NCI-H2029 (cell line): ENCODE results near the gene PSMA5.
"Not testable (repeated sequence)": the region's sequence is repeated elsewhere in the genome, so short reads cannot be mapped to it uniquely, and the experiment has no call there.

Source experiments
- DNase-seq: peaks from one replicate; lab custom pipeline; 2025; lab: John Stamatoyannopoulos, UW

PSMA5 gene

GRCh38 chr1:109426281-109427170 is at the start of gene PSMA5:
Gene PSMA5 (minus strand): TSS chr1:109426448. CDS start chr1:109426330, 118 bp downstream.
- DNase-seq: peak; percentile 96

DNA sequence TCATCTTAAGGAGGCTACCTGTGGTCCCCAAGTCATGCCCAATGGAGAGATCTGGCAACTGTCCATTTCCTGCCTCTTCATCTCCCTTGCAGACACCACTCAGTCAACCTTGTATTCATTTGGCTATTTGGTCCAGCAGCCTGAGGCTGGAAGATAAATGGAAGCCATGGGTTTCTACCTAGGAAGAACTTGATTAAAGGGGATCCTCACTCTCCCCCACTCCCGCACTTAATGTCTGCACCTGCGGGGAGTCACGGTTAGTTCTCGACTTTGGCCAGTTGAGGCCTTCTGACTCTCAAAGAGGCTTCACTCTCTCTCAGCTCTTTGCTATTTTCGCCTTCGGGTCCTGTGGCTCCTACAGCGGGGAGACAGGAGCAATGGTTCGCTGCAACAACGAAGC is 49.0 kb upstream of the PSMA5 start:
- DNase-seq: no peak

- no peak for DNase-seq
Measured at GRCh38 chr1:109474697-109475096, 48.4 kb upstream of the PSMA5 start.

- DNase-seq: not testable (repeated sequence)
Measured at GRCh38 chr1:109473284-109474057, 47.2 kb upstream of the PSMA5 start.

DNA sequence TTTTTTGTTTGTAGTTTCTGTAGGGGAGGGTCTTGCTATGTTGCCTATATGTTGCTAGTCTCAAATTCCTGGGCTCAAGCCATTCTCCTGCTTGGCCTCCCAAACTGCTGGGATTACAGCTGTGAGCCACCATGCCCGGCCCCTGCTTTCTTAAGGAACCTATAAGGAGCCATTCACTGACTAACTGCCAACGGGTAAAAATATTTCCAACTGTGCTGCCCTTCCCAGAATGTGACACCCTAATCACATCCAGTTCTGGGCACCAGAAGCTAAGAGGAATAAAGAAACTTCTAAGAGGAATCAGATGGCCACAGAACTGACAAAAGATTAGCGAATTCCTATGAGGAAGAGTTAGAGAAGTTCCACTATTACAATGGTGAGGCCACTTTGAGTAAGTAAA is 46.5 kb upstream of the PSMA5 start:
- no peak for DNase-seq

- no peak for DNase-seq
Measured at GRCh38 chr1:109470245-109470644, 44.0 kb upstream of the PSMA5 start.

- DNase-seq: no peak
Measured at GRCh38 chr1:109468903-109469302, 42.7 kb upstream of the PSMA5 start.

- no peak for DNase-seq
Measured at GRCh38 chr1:109468061-109468460, 41.8 kb upstream of the PSMA5 start.

DNA sequence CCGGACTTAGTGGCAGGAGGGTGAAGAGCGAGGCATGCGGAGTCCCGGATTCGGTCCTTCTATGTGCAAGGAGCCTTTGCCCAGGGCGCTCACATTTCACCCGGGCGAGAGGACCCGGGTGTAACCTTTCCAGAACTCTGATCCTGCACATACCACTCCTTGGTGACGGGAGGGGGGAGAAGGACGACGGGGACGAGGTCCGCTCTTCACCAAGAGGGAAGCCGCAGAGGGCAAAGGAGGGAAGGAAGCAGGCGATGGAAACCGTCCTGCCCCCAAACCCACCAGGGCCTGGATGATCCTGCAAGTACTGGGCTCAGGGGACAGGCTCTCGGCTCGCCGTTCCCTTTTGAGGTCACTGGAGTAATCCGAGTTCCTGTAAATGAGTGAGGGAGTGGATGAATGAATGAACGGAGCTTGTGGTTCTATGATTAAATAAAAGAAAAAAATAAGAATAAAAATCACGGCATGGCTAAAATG is 41.1 kb upstream of the PSMA5 start:
- DNase-seq: no peak

GRCh38 chr1:109466452-109467300 is 40.4 kb upstream of the PSMA5 start, which contains the start of gene SYPL2:
Gene SYPL2 (plus strand): TSS chr1:109466546. CDS start chr1:109466844, 298 bp downstream.
- no peak for DNase-seq

- DNase-seq: no peak
Measured at GRCh38 chr1:109466125-109466451, 39.8 kb upstream of the PSMA5 start.

DNA sequence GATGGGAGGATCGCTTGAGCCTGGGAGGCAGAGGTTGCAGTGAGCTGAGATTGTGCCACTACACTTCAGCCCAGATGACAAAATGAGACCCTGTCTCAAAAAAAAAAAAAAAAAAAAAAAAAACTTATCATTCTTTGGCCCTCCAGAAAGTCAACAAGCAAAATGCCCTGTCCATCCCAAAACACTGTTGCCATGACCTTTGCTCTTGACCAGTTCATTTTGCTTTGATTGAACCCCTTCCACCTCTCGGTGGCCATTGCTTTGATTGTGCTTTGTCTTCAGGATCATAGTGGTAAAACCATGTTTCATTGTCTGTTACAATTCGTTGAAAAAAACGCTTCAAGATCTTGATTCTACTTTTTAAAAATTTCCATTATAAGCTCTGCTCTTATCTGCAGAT is 31.6 kb upstream of the PSMA5 start:
- no peak for DNase-seq

DNA sequence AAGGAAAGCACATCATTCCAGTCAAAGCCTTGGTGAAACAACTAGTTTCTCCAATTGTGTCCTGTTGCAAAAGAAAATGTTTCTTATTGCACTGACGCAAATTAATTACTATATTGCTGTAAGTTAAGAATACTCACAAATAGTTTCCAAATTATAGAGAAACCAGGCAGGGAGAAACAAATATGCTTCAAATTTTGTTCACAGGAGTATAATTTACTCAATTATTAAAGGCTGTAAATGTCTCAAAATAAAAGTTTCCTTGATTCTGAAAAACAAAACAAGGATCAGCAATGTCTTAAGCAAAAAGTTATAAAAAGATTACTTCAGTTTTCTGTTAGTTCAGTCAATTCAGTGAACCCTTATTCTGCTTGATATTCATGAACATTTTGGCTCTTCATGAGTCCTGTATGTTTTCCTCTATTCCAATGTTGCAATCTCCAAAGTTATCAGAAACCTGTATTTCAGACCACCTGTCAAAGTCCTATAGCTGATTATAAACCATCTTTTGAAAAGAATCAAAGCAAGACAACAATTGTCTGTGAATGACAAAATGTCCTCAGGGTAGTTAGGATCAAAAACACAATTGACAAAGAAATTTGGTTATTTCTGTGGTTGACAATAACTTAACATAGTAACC is 28.4 kb upstream of the PSMA5 start:
- DNase-seq: no peak

DNA sequence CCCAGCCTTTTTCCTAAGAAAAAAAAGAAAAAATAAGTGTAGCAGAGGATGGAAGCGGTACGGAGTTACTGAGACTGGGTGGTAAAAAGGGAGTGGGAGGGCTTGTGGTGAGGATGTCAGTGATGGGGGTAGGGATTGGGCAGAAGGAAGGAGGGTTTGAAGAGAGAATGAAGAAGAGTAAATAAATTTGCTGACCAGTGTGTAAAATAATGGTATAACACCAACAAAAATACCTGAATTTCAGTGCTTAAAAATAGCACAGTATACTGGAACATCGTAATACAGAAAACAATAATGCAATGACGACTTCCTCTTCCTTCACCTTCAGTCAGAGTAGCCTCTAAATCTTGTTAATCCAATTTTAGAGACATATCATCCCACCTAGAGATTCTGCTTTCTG is 21.3 kb upstream of the PSMA5 start:
- DNase-seq: no peak

DNA sequence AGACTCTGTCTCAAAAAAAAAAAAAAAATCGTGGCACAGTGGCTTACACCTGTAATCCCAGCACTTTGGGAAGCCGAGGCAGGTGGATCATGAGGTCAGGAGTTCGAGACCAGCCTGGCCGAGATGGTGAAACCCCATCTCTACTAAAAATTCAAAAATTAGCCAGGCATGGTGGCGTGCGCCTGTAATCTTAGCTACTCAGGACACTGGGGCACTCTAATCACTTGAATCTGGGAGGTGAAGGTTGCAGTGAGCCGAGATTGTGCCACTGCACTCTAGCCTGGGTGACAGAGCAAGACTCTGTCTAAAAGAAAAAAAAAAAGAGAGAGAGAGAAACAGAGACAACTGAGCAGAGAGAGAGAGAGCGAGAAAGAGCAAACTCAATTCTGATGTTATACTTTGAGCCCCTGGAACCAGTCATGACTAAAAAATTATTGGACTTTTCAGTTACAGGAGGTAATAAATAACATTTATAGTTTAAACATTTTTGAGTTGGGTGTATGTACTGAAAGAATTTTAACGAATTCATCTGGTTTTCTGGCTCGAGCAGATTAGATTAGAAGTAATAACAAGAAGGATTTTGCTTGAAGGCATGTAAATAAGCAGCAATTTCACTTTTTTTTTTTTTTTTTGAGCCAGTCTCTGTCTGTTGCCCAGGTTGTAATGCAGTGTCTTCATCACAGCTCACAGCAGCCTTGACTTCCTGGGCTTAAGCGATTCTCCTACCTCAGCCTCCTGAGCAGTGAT is 19.9 kb upstream of the PSMA5 start:
- not testable (repeated sequence) for DNase-seq

- no peak for DNase-seq
Measured at GRCh38 chr1:109444346-109444745, 18.1 kb upstream of the PSMA5 start.

DNA sequence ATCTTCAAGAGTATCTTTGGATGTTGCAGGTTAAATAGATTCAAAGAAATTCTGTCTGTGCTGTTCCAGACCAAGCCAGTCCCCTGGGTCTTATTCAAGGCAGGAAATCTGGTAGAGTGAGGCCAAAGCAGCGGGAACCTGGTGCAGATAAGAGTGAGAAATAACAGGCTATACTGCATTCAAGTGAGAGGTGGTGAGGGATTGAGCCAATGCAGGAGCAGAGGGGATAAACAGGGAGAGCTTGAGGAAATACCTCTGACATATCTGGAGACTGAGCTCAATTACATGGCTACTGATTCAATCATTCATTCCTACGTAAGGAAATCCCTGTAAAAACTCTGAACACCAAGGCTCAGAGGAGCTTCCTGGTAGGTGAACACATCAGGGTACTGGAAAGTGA is 17.2 kb upstream of the PSMA5 start:
- no peak for DNase-seq

DNA sequence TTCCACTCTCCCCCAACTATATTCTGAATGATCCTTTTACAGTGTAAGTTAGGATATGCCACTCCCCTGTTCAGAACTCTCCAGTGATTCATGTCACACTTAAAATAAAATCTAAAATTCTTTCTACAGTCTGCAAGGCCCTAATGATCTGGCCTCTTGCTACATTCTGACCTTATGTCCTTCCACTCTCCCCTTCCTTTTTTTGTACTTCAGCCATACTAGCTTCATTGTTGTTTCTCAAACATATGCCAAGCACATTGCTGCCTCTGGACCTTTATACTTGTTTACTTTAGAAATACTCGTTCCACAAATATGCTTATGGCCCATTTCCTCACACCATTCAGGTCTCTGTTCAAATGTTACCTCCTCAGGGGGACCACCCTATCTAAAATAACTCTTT is 14.8 kb upstream of the PSMA5 start:
- no peak for DNase-seq

DNA sequence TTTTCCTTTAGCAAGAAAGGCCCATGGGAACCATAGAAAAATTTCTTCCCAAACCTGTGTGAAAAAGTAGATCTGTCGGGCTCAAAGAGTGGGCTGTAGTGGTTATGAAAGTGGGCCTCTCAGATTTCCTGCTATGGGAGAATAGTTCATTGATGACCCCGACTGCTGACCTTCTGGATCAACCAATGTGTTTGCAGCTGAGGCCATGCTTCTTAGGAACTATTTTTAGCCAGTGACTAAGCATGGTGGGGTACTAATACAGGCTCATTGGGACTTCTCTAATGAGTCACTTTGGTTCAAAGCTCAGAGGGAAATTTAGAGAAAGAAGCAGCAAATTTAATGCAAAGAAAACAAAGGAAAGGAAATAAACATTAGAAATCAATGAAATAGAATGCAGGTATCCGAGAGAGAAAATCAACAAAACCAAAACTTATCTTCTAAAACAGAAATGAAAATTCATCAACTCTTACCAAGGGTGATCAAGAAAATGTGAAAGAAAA is 12.6 kb upstream of the PSMA5 start:
- no peak for DNase-seq

DNA sequence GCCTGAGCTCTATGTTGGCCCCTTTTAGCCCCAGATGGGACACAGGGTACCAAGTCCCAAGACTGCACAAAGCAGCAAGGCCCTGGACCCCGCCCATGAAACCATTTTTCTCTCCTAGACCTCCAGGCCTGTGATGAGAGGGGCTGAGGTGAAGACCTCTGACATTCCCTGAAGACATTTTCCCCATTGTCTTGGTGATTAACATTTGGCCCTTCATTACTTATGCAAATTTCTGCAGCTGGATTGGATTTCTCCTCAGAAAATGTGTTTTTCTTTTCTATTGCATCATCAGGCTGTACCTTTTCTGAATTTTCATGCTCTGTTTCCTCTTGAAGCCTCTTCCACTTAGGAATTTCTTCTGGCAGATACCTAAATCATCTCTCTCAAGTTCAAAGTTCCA is 8.2 kb upstream of the PSMA5 start:
- no peak for DNase-seq

GRCh38 chr1:109433322-109433721 is 7.1 kb upstream of the PSMA5 start:
- no peak for DNase-seq
